Activated T-helper 17 cell treated with anti-CD3 and anti-CD28 coated beads, Interleukin-2, amount 50 U/mL, for 72 hours (primary cell): ENCODE data around the gene SNX24. TPM values are rescaled to one million over a fixed set of nuclear protein-coding genes. Genes with fewer than 3 reads are reported as not detected.
"Not testable (repeated sequence)": the region's sequence is repeated elsewhere in the genome, so short reads cannot be mapped to it uniquely, and the experiment has no call there.

Experiments
- ATAC-seq: fragments of 150-1000 bp; cut with Tn5 transposase; replicated peaks from 2 replicates; pipeline ENCODE4 v1.10.0; 2021; ENCODE audit warnings: mild to moderate bottlenecking, moderate library complexity
- H3K27ac Mint-ChIP-seq: one replicate; pipeline ENCODE4 v1.8.0; 2022; ENCODE audit warnings: mixed read lengths
- H3K27me3 Mint-ChIP-seq: one replicate; pipeline ENCODE4 v1.8.0; 2022; ENCODE audit warnings: mixed read lengths
- H3K36me3 Mint-ChIP-seq: one replicate; pipeline ENCODE4 v1.8.0; 2022; ENCODE audit warnings: low read depth, mild to moderate bottlenecking, mixed read lengths
- H3K4me1 Mint-ChIP-seq: one replicate; pipeline ENCODE4 v1.8.0; 2022; ENCODE audit warnings: mixed read lengths
- H3K4me3 Mint-ChIP-seq: one replicate; pipeline ENCODE4 v1.8.0; 2022; ENCODE audit warnings: mild to moderate bottlenecking, mixed read lengths
- H3K9me3 Mint-ChIP-seq: one replicate; pipeline ENCODE4 v1.8.0; 2022; ENCODE audit warnings: mixed read lengths
- total RNA-seq, 2 donors: library from RNA; stranded (reverse); gene quantifications; one replicate each; pipeline ENCODE4 v1.2.3, GENCODE V29; 2022

The SNX24 gene
- total RNA-seq, 2 donors from 2014 or later: 9.5 to 11.3 TPM

- no peak overlapping the region for H3K4me3 Mint-ChIP-seq
- no peaks in the 10 kb centered on the region for H3K9me3 Mint-ChIP-seq
- ATAC-seq: no peak
- H3K27ac Mint-ChIP-seq: no peak overlapping the region
- H3K36me3 Mint-ChIP-seq: no peaks in the 10 kb centered on the region
- no peaks in the 10 kb centered on the region for H3K4me1 Mint-ChIP-seq
- no peaks in the 10 kb centered on the region for H3K27me3 Mint-ChIP-seq
Measured at GRCh38 chr5:122947772-122948171, 102.4 kb downstream of the SNX24 start.

GRCh38 chr5:122948319-122948718 is 102.9 kb downstream of the SNX24 start:
- H3K9me3 Mint-ChIP-seq: no peaks in the 10 kb centered on the region
- no peaks in the 10 kb centered on the region for H3K27me3 Mint-ChIP-seq
- no peak overlapping the region for H3K27ac Mint-ChIP-seq
- no peak overlapping the region for H3K4me3 Mint-ChIP-seq
- H3K4me1 Mint-ChIP-seq: no peaks in the 10 kb centered on the region
- H3K36me3 Mint-ChIP-seq: no peaks in the 10 kb centered on the region
- no peak for ATAC-seq

GRCh38 chr5:122951658-122952057 is 106.2 kb downstream of the SNX24 start:
- ATAC-seq: no peak
- H3K9me3 Mint-ChIP-seq: no peaks in the 10 kb centered on the region
- no peak overlapping the region for H3K27ac Mint-ChIP-seq
- H3K36me3 Mint-ChIP-seq: peaks cover 8% of the 10 kb centered on the region
- no peaks in the 10 kb centered on the region for H3K27me3 Mint-ChIP-seq
- H3K4me3 Mint-ChIP-seq: no peak overlapping the region
- H3K4me1 Mint-ChIP-seq: no peaks in the 10 kb centered on the region

GRCh38 chr5:122954719-122955118 is 109.3 kb downstream of the SNX24 start:
- no peaks in the 10 kb centered on the region for H3K4me1 Mint-ChIP-seq
- peaks cover 10% of the 10 kb centered on the region for H3K36me3 Mint-ChIP-seq
- H3K9me3 Mint-ChIP-seq: no peaks in the 10 kb centered on the region
- ATAC-seq: no peak
- H3K27ac Mint-ChIP-seq: no peak overlapping the region
- H3K4me3 Mint-ChIP-seq: no peak overlapping the region
- H3K27me3 Mint-ChIP-seq: no peaks in the 10 kb centered on the region

- ATAC-seq: no peak
- H3K27ac Mint-ChIP-seq: no peak overlapping the region
- no peaks in the 10 kb centered on the region for H3K9me3 Mint-ChIP-seq
- H3K27me3 Mint-ChIP-seq: no peaks in the 10 kb centered on the region
- H3K4me3 Mint-ChIP-seq: no peak overlapping the region
- H3K4me1 Mint-ChIP-seq: no peaks in the 10 kb centered on the region
- peaks cover 10% of the 10 kb centered on the region for H3K36me3 Mint-ChIP-seq
Measured at GRCh38 chr5:122957457-122957856, 112.0 kb downstream of the SNX24 start.

GRCh38 chr5:122959740-122960445 is 114.5 kb downstream of the SNX24 start:
- Mint-ChIP-seq H3K36me3 (peaks cover 10% of the 10 kb centered on the region), H3K4me1 (no peaks in the 10 kb centered on the region), H3K9me3 (no peaks in the 10 kb centered on the region), H3K27ac (no peak overlapping the region), H3K4me3 (no peak overlapping the region), H3K27me3 (no peaks in the 10 kb centered on the region)
- ATAC-seq: no peak

GRCh38 chr5:122963305-122963704 is 117.9 kb downstream of the SNX24 start:
- Mint-ChIP-seq H3K4me1 (no peaks in the 10 kb centered on the region), H3K27me3 (no peaks in the 10 kb centered on the region), H3K27ac (no peak overlapping the region), H3K9me3 (no peaks in the 10 kb centered on the region), H3K36me3 (no peaks in the 10 kb centered on the region), H3K4me3 (no peak overlapping the region)
- ATAC-seq: no peak

GRCh38 chr5:122965111-122965510 is 119.7 kb downstream of the SNX24 start:
- H3K36me3 Mint-ChIP-seq: no peaks in the 10 kb centered on the region
- no peak overlapping the region for H3K4me3 Mint-ChIP-seq
- no peak overlapping the region for H3K27ac Mint-ChIP-seq
- no peak for ATAC-seq
- H3K27me3 Mint-ChIP-seq: no peaks in the 10 kb centered on the region
- H3K4me1 Mint-ChIP-seq: no peaks in the 10 kb centered on the region
- no peaks in the 10 kb centered on the region for H3K9me3 Mint-ChIP-seq

- no peaks in the 10 kb centered on the region for H3K27me3 Mint-ChIP-seq
- no peaks in the 10 kb centered on the region for H3K36me3 Mint-ChIP-seq
- H3K4me1 Mint-ChIP-seq: no peaks in the 10 kb centered on the region
- peaks cover 3% of the 10 kb centered on the region for H3K9me3 Mint-ChIP-seq
- H3K4me3 Mint-ChIP-seq: no peak overlapping the region
- ATAC-seq: no peak
- no peak overlapping the region for H3K27ac Mint-ChIP-seq
Measured at GRCh38 chr5:122967085-122967484, 121.7 kb downstream of the SNX24 start.

- H3K36me3 Mint-ChIP-seq: no peaks in the 10 kb centered on the region
- H3K4me1 Mint-ChIP-seq: no peaks in the 10 kb centered on the region
- no peak overlapping the region for H3K4me3 Mint-ChIP-seq
- no peak overlapping the region for H3K27ac Mint-ChIP-seq
- peaks cover 4% of the 10 kb centered on the region for H3K9me3 Mint-ChIP-seq
- no peak for ATAC-seq
- no peaks in the 10 kb centered on the region for H3K27me3 Mint-ChIP-seq
Measured at GRCh38 chr5:122967625-122968024, 122.2 kb downstream of the SNX24 start.

GRCh38 chr5:122968056-122968455 is 122.6 kb downstream of the SNX24 start:
- H3K4me3 Mint-ChIP-seq, ATAC-seq: not testable (repeated sequence)

GRCh38 chr5:122971333-122971732 is 125.9 kb downstream of the SNX24 start:
- Mint-ChIP-seq H3K9me3 (peaks cover 4% of the 10 kb centered on the region), H3K4me1 (no peaks in the 10 kb centered on the region), H3K27me3 (no peaks in the 10 kb centered on the region), H3K4me3 (no peak overlapping the region), H3K27ac (no peak overlapping the region), H3K36me3 (no peaks in the 10 kb centered on the region)
- ATAC-seq: no peak

More at GRCh38 chr5:122968056-122968455, 122.6 kb downstream of the SNX24 start:
- not testable (repeated sequence) for H3K27me3 Mint-ChIP-seq, H3K36me3 Mint-ChIP-seq, H3K27ac Mint-ChIP-seq, H3K4me1 Mint-ChIP-seq, H3K9me3 Mint-ChIP-seq

- H3K27me3 Mint-ChIP-seq: no peaks in the 10 kb centered on the region
- ATAC-seq: no peak
- H3K9me3 Mint-ChIP-seq: peaks cover 4% of the 10 kb centered on the region
- H3K4me1 Mint-ChIP-seq: no peaks in the 10 kb centered on the region
- H3K27ac Mint-ChIP-seq: no peak overlapping the region
- H3K36me3 Mint-ChIP-seq: no peaks in the 10 kb centered on the region
- no peak overlapping the region for H3K4me3 Mint-ChIP-seq
Measured at GRCh38 chr5:122972877-122973276, 127.5 kb downstream of the SNX24 start.

- not testable (repeated sequence) for H3K4me3 Mint-ChIP-seq, H3K4me1 Mint-ChIP-seq, H3K27ac Mint-ChIP-seq, H3K36me3 Mint-ChIP-seq, H3K27me3 Mint-ChIP-seq, ATAC-seq, H3K9me3 Mint-ChIP-seq
Measured at GRCh38 chr5:122973759-122974158, 128.3 kb downstream of the SNX24 start.

- not testable (repeated sequence) for H3K36me3 Mint-ChIP-seq, H3K4me3 Mint-ChIP-seq, H3K27ac Mint-ChIP-seq
Measured at GRCh38 chr5:122974251-122974650, 128.8 kb downstream of the SNX24 start.

GRCh38 chr5:122977319-122977718 is 131.9 kb downstream of the SNX24 start:
- Mint-ChIP-seq H3K27ac (no peak overlapping the region), H3K9me3 (no peaks in the 10 kb centered on the region), H3K36me3 (no peaks in the 10 kb centered on the region), H3K4me3 (no peak overlapping the region), H3K4me1 (no peaks in the 10 kb centered on the region), H3K27me3 (no peaks in the 10 kb centered on the region)
- no peak for ATAC-seq

More at GRCh38 chr5:122974251-122974650, 128.8 kb downstream of the SNX24 start:
- H3K27me3 Mint-ChIP-seq, H3K9me3 Mint-ChIP-seq, H3K4me1 Mint-ChIP-seq, ATAC-seq: not testable (repeated sequence)
